Activated CD4-positive, alpha-beta memory T cell treated with anti-CD3 and anti-CD28 coated beads for 36 hours (primary cell): ENCODE data around the gene PRRT4. TPM values are rescaled to one million over a fixed set of nuclear protein-coding genes. Genes with fewer than 3 reads are reported as not detected.

Experiments used
- CTCF ChIA-PET: fragments of 350-600 bp; sonication (Branson Sonifier 250); formaldehyde crosslinking; loops from one replicate; lab custom pipeline; 2021; ENCODE audit warnings: antibody characterized with exemption, inconsistent platforms; lab: Charles Lee
- POLR2A ChIA-PET: fragments of 350-600 bp; sonication (Branson Sonifier 250); formaldehyde crosslinking; loops from one replicate; lab custom pipeline; 2021; ENCODE audit warnings: antibody characterized with exemption; lab: Charles Lee
- DNase-seq: peaks from one replicate; pipeline ENCODE4 v3.0.0-alpha.2; 2020
- H3K27ac Mint-ChIP-seq: one replicate; pipeline ENCODE4 v1.8.0; 2021; ENCODE audit warnings: mixed read lengths
- H3K27me3 Mint-ChIP-seq: one replicate; pipeline ENCODE4 v1.8.0; 2021; ENCODE audit warnings: mixed read lengths
- H3K36me3 Mint-ChIP-seq: one replicate; pipeline ENCODE4 v1.8.0; 2021; ENCODE audit warnings: mixed read lengths
- H3K4me1 Mint-ChIP-seq: one replicate; pipeline ENCODE4 v1.8.0; 2021; ENCODE audit warnings: low read depth, mixed read lengths
- H3K4me3 Mint-ChIP-seq: one replicate; pipeline ENCODE4 v1.8.0; 2021; ENCODE audit warnings: mild to moderate bottlenecking, mixed read lengths
- H3K9me3 Mint-ChIP-seq: one replicate; pipeline ENCODE4 v1.8.0; 2021; ENCODE audit warnings: mixed read lengths
- intact Hi-C: fragments of 100-400 bp; cut with micrococcal nuclease; formaldehyde crosslinking; loops from one replicate; pipeline ENCODE4 v1.15.1; 2023
- total RNA-seq, 2 experiments: library from RNA; stranded (reverse); gene quantifications; one replicate each; pipeline ENCODE4 v1.2.3, GENCODE V29; 2021

Gene PRRT4
- total RNA-seq, 2 experiments from 2014 or later = 0.10 to 0.12 TPM

DNA sequence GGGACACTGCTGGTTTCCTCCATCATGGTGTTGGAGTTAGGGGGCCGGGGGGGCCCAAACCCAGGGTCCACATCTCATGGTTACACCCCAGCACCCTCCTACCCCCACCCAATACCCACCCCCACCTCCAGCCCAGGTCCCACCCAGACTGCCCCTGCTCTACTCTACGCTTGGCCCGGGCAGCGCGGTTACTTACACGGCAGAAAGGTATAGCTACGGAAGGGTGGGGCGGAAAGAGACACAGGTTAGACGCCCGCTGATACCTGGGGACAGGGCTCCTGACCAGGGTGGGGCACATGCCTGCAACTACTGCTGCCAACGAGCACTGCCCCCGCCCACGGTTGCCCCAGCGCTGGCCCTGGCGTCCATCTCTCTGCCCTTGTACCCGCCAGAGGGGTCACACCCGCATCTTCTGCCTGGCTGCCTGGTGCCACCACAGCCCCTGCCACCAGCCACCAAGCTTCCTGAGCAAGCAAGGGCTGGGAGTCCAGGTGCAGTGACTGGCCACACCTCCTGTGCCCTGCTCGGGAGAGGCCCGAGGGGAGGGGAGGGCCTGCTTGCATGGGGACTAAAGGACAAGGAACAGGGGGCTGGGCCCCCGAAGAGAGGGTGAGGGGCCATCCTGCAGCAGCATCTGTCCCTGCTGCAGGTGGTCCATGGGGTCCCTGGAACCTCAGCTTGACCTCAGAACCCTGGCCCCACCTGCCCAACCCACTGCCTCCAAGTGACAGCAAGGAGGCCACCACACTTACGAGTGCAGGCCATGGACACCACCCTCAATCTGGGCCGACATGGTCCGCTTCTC lies 32.2 kb upstream of the PRRT4 start:
- intact Hi-C loops = no loop called here
- Mint-ChIP-seq H3K4me1 (no peaks in the 10 kb centered on the region), H3K9me3 (no peaks in the 10 kb centered on the region), H3K4me3 (no peak overlapping the region), H3K36me3 (peaks cover 21% of the 10 kb centered on the region), H3K27ac (no peak overlapping the region), H3K27me3 (no peaks in the 10 kb centered on the region)
- CTCF ChIA-PET = interaction anchor here (2.8 kb wide), 1 partner anchor 46 kb away, joined by 8 read pairs; no protein-coding TSS in a partner anchor
- POLR2A ChIA-PET = interaction anchor here (1.4 kb wide), 1 partner anchor 49 kb away, joined by 3 read pairs; no protein-coding TSS in a partner anchor
- DNase-seq = no peak

DNA sequence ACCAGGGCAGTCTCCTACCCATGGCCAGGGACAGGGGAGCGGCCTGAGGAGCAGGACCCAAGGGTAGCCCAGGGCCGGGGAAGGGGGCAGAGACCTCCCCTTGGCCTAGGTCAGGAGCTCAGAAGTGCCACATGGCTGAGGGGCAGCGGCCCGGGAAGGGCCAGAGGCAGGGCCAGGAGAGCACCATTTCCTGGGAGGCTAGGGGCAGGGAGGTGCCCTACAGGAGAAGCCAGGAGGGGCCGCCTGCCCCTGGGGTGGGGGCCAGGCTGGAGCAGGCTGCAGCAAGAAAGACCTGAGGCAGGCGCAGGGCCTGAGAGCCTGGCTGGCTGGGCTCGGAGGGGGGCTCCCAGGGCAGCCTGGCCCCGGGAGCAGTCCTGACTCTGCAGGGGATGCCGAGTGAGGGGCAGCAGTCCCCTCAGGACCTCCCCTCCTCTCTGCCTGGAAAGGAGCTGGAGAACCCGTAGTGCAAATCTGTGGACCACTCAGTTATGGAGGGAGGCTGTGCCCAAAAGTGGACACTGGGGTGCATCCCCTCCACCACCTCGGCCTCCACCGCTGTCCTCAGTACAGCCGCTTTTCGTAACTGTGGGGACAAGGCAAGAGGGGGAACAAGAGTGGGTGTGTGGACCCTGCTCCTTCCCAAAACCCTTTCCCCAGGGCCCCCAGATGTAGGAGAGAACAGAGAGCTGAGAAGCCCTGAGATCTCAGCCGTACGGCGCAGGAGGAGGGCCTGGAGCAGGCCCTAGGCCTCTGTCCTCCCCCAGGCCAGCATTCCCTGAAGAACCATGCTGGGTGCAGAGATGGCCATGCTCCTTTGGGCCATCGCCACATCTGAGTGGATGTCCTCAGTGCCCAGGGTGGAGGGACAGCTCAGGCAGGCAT lies 31.2 kb upstream of the PRRT4 start:
- no peaks in the 10 kb centered on the region for H3K4me1 Mint-ChIP-seq
- ChIA-PET POLR2A (interaction anchor here (1.4 kb wide), 1 partner anchor 48 kb away, joined by 3 read pairs; no protein-coding TSS in a partner anchor), CTCF (interaction anchor here (2.1 to 16.3 kb wide), 2 partner anchors 12 to 45 kb away, joined by 7 to 507 read pairs; partner anchors contain the start of gene RBM28)
- DNase-seq = no peak
- no peak overlapping the region for H3K27ac Mint-ChIP-seq
- no peaks in the 10 kb centered on the region for H3K9me3 Mint-ChIP-seq
- no peaks in the 10 kb centered on the region for H3K27me3 Mint-ChIP-seq
- intact Hi-C loops = no loop called here
- peaks cover 15% of the 10 kb centered on the region for H3K36me3 Mint-ChIP-seq
- H3K4me3 Mint-ChIP-seq = no peak overlapping the region

DNA sequence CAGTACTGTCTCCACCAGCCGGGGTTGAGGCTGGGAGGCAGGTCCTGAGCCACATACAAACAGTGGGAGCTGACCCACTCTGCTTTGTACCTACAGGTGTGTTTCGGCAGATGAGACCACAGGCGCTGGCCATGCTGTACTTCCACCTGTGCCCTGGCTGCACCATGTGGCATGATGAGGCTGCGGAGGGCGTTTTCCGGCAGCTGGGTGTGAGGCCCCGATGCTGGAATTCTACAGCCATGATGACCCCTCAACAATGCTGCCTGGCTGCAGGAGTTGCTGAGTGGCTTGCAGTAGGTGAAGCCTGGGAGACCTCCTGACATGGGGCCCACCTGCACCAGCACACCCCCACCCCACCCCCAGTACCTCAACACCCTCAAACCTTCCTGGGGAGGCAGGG lies 30.3 kb upstream of the PRRT4 start:
- Mint-ChIP-seq H3K4me3 (no peak overlapping the region), H3K9me3 (no peaks in the 10 kb centered on the region), H3K4me1 (no peaks in the 10 kb centered on the region), H3K36me3 (peaks cover 8% of the 10 kb centered on the region), H3K27me3 (no peaks in the 10 kb centered on the region), H3K27ac (no peak overlapping the region)
- ChIA-PET CTCF (interaction anchor here (0.6 to 16.3 kb wide), 7 partner anchors 7 to 385 kb away, joined by 3 to 507 read pairs (median 3); partner anchors contain the start of gene RBM28), POLR2A (no interaction called here)
- intact Hi-C loops = no loop called here
- no peak for DNase-seq

DNA sequence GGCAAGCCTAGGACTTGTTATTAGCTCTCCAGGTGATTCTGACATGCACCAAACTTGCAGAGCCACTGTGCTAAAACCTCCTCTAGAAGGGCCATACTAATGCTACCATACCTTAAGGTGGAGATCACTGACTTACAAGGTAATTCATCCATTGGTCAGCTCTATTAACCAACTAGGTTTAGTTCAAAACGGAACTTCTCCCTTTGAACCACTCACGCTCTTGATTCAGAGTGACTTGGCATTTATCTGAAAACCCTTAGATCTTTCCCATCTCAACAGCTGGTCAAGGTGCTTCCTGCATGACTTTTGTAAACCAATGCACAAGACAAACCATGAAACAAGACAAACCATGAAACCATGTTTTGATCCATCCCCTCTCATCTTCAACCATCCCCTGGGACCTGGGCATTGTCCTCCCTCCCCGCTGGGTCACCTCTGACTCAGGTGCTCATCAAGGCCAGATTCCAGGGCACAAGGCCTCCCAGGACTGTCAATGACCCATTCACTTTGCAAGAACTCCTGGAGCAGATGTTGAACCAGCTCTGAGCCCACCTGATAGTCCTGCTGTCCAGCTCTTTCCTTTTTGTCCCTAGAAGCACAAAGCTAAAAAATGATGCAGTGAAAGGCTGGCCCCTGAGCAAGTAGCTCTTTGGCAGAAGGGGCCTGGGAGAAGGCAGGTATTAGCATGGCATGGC lies 29.5 kb upstream of the PRRT4 start:
- no peaks in the 10 kb centered on the region for H3K27me3 Mint-ChIP-seq
- DNase-seq = no peak
- ChIA-PET CTCF (interaction anchor here (0.6 to 16.3 kb wide), 9 partner anchors 8 to 384 kb away, joined by 3 to 507 read pairs (median 3); partner anchors contain the start of gene RBM28), POLR2A (interaction anchor here (0.5 kb wide), 1 partner anchor 807 kb away, joined by 4 read pairs; no protein-coding TSS in a partner anchor)
- no peak overlapping the region for H3K27ac Mint-ChIP-seq
- H3K4me3 Mint-ChIP-seq = no peak overlapping the region
- intact Hi-C loops = no loop called here
- H3K4me1 Mint-ChIP-seq = no peaks in the 10 kb centered on the region
- H3K36me3 Mint-ChIP-seq = no peaks in the 10 kb centered on the region
- no peaks in the 10 kb centered on the region for H3K9me3 Mint-ChIP-seq

GRCh38 chr7:128389618-128390329 lies 28.3 kb upstream of the PRRT4 start:
- no peak for DNase-seq
- POLR2A ChIA-PET = interaction anchor here (2.6 kb wide), 1 partner anchor 46 kb away, joined by 9 read pairs; the partner anchor contains the start of gene RBM28
- H3K9me3 Mint-ChIP-seq = no peaks in the 10 kb centered on the region
- H3K27ac Mint-ChIP-seq = no peak overlapping the region
- no peaks in the 10 kb centered on the region for H3K36me3 Mint-ChIP-seq
- no peaks in the 10 kb centered on the region for H3K4me1 Mint-ChIP-seq
- H3K4me3 Mint-ChIP-seq = no peak overlapping the region
- no peaks in the 10 kb centered on the region for H3K27me3 Mint-ChIP-seq
- intact Hi-C loops = no loop called here
- CTCF ChIA-PET = interaction anchor here (0.9 to 16.3 kb wide), 9 partner anchors 9 to 48 kb away, joined by 3 to 507 read pairs (median 6); partner anchors contain the start of genes PRRT4 and RBM28

DNA sequence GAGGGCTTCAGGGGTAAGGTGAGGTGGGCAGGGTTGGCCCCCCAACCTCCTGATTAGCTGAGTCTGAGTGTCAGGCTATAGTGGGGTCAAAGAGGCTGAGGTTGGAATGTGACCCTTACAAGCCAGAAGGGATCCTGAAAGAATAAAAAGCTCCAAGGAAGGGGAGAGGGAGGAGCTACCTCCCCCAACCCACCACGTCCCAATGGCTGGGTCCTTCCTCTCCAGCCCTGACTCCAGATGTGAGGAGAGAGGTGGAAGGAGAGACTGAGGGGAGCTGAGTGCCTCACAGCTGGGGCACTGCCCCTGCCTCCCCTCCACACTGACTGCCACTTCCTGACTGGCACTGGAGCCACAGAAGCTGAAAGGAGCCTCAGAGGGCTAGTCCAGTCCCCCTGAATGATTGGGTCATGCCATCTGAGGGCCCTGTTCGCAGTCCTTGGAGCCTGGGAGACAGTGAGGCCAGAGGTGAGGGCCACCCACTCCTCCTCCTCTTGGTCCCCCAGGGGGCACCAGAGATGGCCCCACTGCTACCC lies 27.7 kb upstream of the PRRT4 start:
- ChIA-PET CTCF (interaction anchor here (0.7 to 16.3 kb wide), 11 partner anchors 8 to 48 kb away, joined by 3 to 507 read pairs (median 6); partner anchors contain the start of genes PRRT4 and RBM28), POLR2A (interaction anchor here (2.6 kb wide), 1 partner anchor 45 kb away, joined by 9 read pairs; the partner anchor contains the start of gene RBM28)
- Mint-ChIP-seq H3K27me3 (no peaks in the 10 kb centered on the region), H3K4me1 (no peaks in the 10 kb centered on the region), H3K27ac (no peak overlapping the region), H3K36me3 (no peaks in the 10 kb centered on the region), H3K4me3 (no peak overlapping the region), H3K9me3 (no peaks in the 10 kb centered on the region)
- no peak for DNase-seq
- intact Hi-C loops = no loop called here

DNA sequence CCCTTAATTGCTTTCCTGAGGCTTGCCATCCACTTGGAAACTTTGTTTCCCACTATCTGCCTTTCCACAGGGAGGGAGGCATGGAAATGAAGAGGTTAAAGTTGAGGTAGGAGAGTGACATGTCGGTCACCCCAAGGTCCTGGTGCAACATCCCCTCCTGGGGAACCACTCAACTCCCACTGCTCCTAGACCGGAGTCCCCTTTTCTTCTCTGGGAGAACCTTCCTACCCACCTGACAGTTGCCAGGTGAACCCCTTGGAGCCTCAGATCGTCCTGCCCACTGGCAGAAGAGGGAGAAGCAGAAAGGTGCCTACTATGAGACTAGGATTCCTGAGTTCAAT lies 26.6 kb upstream of the PRRT4 start:
- CTCF ChIA-PET = interaction anchor here (0.5 to 16.3 kb wide), 23 partner anchors 10 to 85 kb away, joined by 3 to 507 read pairs (median 8); partner anchors contain the start of genes PRRT4 and RBM28
- POLR2A ChIA-PET = interaction anchor here (2.6 kb wide), 1 partner anchor 44 kb away, joined by 9 read pairs; the partner anchor contains the start of gene RBM28
- intact Hi-C loops = no loop called here
- H3K4me1 Mint-ChIP-seq = no peaks in the 10 kb centered on the region
- no peak for DNase-seq
- H3K27me3 Mint-ChIP-seq = no peaks in the 10 kb centered on the region
- H3K9me3 Mint-ChIP-seq = no peaks in the 10 kb centered on the region
- H3K4me3 Mint-ChIP-seq = no peak overlapping the region
- H3K27ac Mint-ChIP-seq = no peak overlapping the region
- H3K36me3 Mint-ChIP-seq = no peaks in the 10 kb centered on the region

DNA sequence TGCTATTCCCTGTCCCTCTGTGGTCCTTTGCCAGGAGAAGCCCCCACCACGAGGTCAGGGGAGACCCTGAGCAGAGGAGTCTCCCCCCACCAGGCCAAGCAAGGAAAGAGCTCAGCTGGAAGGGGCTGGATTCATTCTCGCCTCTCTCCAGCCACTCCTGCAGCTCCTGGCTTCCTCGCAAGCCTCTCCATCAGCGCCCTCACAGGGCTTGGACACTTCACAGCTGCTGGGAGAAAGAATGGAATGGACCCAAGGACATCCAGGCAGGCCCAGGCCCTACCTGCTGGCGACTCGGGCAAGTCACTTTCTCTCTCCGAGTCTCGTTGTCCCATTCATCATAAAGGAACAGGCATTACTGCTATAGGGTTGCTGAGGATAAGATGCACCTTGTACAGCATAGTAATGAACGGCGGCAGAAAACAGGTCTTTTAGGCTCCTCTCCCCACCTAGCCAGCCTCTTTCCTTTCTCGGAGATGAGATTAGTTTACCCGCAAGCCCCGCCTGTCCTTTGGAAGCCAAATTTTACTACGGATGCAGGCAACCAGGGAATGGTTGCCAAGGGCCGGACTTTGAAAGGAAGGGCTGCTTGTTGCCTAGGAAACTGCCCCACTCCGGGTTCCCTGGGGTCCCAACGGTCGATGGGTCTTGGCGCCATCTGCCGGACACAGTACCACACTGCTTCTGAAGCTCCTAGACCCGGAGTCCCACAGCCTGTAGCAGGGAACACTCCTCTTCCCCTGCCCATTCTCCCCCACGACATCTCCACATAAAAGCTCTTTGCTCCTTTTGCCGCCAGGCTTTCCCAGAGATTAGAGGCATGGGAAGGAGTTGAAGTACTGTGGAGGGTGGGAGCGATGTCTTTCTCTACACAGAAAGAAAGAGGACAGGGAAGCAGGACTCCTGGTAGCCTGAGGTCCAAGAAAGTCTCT lies 26.0 kb upstream of the PRRT4 start:
- CTCF ChIA-PET = interaction anchor here (0.5 to 16.3 kb wide), 30 partner anchors 8 to 216 kb away, joined by 3 to 507 read pairs (median 6); partner anchors contain the start of genes PRRT4 and RBM28
- Mint-ChIP-seq H3K9me3 (no peaks in the 10 kb centered on the region), H3K36me3 (no peaks in the 10 kb centered on the region), H3K4me3 (no peak overlapping the region), H3K27me3 (no peaks in the 10 kb centered on the region), H3K4me1 (no peaks in the 10 kb centered on the region), H3K27ac (no peak overlapping the region)
- POLR2A ChIA-PET = interaction anchor here (2.6 kb wide), 1 partner anchor 44 kb away, joined by 9 read pairs; the partner anchor contains the start of gene RBM28
- peak; percentile 79 for DNase-seq
- intact Hi-C loops = loop anchor here (1.0 kb wide), 1 partner anchor 40 kb away; no protein-coding TSS in a partner anchor

DNA sequence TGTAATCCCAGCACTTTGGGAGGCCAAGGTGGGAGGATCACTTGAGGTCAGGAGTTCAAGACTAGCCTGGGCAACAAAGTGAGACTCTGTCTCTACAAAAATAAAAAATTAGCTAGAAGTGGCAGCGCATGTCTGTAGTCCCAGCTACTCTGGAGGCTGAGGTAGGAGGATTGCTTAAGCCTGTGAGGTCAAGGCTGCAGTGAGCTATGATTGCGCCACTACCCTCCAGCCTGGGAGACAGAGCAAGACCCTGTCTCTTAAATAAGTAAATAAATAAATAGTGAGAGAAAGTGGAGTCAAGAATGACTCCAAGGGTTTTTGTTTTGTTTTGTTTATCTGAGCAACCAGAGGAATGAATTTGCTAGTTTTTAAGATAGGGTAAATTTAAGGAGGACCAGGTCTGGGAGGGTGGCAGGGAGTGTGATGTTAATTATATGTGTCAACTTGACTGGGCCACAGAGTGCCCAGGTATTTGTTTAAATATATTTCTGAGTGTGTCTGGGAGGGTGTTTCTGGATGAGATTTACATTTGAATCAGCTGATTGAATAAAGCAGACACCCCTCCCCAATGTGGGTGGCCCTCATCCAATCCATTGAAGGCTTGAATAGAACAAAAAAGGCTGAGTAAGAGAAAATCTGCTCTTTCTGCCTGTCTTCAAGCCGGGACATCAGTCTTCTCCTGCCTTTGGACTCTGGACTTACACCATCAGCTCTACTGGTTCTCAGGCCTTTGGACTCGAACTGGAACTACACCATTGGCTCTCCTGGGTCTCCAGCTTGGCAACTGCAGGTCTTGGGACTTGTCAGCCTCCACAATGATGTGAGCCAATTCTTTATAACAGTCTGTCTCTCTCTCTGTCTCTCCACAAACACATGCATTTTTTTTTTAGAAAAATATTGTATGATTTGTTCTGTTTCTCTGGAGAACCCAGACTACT lies 24.8 kb upstream of the PRRT4 start:
- POLR2A ChIA-PET = interaction anchor here (0.7 kb wide), 1 partner anchor 52 kb away, joined by 6 read pairs; no protein-coding TSS in a partner anchor
- intact Hi-C loops = no loop called here

More for the DNA sequence above, 24.8 kb upstream of the PRRT4 start:
- no peak overlapping the region for H3K27ac Mint-ChIP-seq
- H3K9me3 Mint-ChIP-seq = no peaks in the 10 kb centered on the region
- H3K36me3 Mint-ChIP-seq = no peaks in the 10 kb centered on the region
- H3K4me3 Mint-ChIP-seq = no peak overlapping the region
- H3K4me1 Mint-ChIP-seq = no peaks in the 10 kb centered on the region
- H3K27me3 Mint-ChIP-seq = no peaks in the 10 kb centered on the region
- DNase-seq = no peak
- CTCF ChIA-PET = interaction anchor here (0.7 to 16.3 kb wide), 18 partner anchors 9 to 674 kb away, joined by 3 to 507 read pairs (median 8); partner anchors contain the start of genes IMPDH1, PRRT4 and RBM28
